Measurements from ENCODE around the gene BIRC2.

Gene BIRC2

DNA sequence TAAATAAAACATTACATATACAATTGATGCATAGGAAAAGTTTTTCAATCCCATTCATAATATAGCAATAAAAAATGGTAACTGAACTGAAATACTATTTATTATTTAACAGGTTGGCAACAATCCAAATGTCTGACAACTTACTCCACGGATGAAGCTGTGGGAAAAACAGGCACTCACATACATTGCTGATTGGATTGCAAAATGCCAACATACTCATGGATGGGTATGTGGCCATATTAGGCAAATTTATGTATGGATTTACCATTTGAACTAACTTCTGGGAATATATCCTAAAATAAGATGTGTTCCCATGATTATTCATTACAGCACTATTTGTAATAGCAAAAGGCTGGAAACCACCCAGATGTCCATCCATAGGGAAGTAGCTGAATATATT lies 3.2 kb upstream of the BIRC2 start:
- H3K4me3 ChIP-seq (ENCODE audit: low read depth, low read length) = no peak overlapping the region
- TF ChIP-seq, protein P1, sequence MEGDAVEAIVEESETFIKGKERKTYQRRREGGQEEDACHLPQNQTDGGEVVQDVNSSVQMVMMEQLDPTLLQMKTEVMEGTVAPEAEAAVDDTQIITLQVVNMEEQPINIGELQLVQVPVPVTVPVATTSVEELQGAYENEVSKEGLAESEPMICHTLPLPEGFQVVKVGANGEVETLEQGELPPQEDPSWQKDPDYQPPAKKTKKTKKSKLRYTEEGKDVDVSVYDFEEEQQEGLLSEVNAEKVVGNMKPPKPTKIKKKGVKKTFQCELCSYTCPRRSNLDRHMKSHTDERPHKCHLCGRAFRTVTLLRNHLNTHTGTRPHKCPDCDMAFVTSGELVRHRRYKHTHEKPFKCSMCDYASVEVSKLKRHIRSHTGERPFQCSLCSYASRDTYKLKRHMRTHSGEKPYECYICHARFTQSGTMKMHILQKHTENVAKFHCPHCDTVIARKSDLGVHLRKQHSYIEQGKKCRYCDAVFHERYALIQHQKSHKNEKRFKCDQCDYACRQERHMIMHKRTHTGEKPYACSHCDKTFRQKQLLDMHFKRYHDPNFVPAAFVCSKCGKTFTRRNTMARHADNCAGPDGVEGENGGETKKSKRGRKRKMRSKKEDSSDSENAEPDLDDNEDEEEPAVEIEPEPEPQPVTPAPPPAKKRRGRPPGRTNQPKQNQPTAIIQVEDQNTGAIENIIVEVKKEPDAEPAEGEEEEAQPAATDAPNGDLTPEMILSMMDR (IDR thresholded peaks at IDR 0.05; ENCODE audit: low read depth, low read length) = no peak
- TF ChIP-seq POLR2A (IDR thresholded peaks at IDR 0.05; ENCODE audit: extremely low read depth, insufficient read length) = no peak
- no peak for TF ChIP-seq MYC (IDR thresholded peaks at IDR 0.05; ENCODE audit: low read depth, low read length)
- TF ChIP-seq, protein P2, sequence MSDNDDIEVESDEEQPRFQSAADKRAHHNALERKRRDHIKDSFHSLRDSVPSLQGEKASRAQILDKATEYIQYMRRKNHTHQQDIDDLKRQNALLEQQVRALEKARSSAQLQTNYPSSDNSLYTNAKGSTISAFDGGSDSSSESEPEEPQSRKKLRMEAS (IDR thresholded peaks at IDR 0.05; ENCODE audit: low read depth, low read length) = no peak
- no peak for DNase-seq (ENCODE audit: low read depth)

DNA sequence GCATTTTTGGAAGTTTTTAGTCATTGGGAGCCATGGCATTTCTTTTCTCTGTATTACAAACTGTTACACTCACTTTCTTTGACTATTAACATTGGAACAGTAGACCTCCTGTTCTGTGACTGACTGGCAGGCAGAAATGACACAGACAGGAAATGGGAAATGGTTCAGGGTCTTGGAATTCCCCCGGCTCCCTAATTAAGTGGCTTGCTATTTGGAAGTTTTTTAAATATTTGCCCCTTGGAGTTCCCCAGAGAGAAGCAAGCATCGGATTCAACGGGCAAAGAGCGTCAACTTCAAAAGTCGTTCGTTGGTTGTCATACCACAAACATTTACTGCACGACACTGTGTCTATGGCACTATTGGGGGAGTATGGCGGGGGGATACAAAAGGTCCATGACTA lies 1.1 kb upstream of the BIRC2 start:
- no peak for DNase-seq (ENCODE audit: low read depth)
- TF ChIP-seq POLR2A (IDR thresholded peaks at IDR 0.05; ENCODE audit: extremely low read depth, insufficient read length) = no peak
- peak overlapping the region; percentile 90 for H3K4me3 ChIP-seq (ENCODE audit: low read depth, low read length)

DNA sequence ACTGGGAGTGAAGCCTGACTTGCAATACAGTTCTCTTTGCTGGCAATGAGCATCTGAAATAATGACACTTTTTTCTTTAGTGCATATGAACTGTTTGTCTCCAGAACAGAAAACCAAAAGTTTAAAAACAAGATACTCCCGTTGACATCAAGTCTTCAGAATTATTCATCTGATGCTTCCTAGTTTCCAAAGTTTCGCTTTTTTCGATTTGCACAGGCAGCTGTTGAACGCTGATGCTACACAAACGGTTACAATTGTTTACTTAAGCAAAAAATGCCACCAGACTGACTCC lies 612 bp upstream of the BIRC2 start:
- no peak for DNase-seq (ENCODE audit: low read depth)
- peak overlapping the region; percentile 90 for H3K4me3 ChIP-seq (ENCODE audit: low read depth, low read length)
- no peak for TF ChIP-seq MYC (IDR thresholded peaks at IDR 0.05; ENCODE audit: low read depth, low read length)
- no peak for TF ChIP-seq POLR2A (IDR thresholded peaks at IDR 0.05; ENCODE audit: extremely low read depth, insufficient read length)
- TF ChIP-seq, protein P2 (IDR thresholded peaks at IDR 0.05; ENCODE audit: low read depth, low read length) = no peak
- TF ChIP-seq, protein P1 (IDR thresholded peaks at IDR 0.05; ENCODE audit: low read depth, low read length) = no peak

DNA sequence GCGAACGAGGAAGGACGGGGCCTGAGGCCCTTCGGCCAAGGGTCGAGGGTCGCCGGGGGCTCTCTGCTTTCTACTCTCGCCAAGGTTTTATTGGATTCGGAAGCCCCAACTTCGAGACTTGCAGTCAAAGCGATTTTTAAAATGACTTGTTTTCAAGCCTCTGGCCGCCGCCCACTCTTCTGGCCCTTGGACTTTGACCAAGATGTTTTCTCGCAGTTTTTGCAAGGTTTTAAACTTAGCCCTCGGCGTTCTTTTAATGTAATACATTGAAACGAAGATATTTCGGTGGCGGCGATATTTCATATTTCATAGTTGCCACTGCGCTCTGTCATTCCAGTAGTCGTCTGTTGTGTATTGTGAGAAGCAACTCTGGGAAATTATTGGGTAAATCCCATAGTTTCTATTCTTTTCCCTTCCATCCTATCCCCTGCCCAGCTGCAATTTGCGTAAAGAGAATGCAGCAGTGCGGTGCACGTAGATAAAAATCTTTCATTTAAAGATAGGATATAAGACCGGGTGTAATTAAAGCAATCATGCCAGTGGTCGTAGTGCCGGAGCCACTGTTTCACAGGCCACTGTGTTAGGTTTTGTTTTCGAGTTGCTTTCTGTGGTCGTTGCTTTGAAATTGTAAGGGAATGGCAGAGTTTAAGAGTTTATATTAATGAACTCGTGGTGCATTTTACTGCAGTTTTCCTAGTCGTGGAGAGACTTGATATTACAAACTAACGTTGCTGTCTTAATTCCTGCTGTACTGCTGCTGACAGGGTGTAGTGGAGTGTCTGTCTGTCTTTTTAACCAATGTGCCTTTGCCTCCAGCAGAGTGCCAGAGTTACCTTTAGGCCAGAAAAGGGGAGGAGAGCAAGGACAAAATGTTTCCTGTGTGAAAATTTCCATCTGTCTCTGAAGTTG lies 702 bp downstream of the BIRC2 start:
- DNase-seq (ENCODE audit: low read depth) = peak; percentile 65
- H3K4me3 ChIP-seq (ENCODE audit: low read depth, low read length) = peak overlapping the region; percentile 92
- no peak for TF ChIP-seq POLR2A (IDR thresholded peaks at IDR 0.05; ENCODE audit: extremely low read depth, insufficient read length)
- no peak for TF ChIP-seq MYC (IDR thresholded peaks at IDR 0.05; ENCODE audit: low read depth, low read length)
- TF ChIP-seq, protein P1 (IDR thresholded peaks at IDR 0.05; ENCODE audit: low read depth, low read length) = no peak
- TF ChIP-seq, protein P2 (IDR thresholded peaks at IDR 0.05; ENCODE audit: low read depth, low read length) = peak; percentile 34

DNA sequence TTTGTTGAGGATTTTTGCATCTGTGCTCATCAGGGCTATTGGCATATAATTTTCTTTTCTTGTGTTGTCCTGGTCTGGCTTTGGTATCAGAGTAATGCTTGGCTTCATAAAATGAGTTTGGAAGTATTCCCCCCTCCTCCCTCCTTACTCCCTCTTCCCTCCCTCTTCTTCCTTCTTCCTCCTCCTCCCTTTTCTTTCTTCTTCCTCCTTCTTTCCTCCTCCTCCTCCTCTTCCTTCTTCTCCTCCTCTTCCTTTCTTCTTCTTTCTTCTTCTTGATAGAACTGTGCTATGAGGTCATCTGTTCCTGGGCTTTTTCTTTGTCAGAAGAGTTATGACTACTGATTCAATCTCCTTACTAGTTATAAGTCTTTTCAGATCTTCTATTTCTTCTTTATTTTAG lies 10.1 kb downstream of the BIRC2 start:
- no peak overlapping the region for H3K4me3 ChIP-seq (ENCODE audit: low read depth, low read length)
- TF ChIP-seq, protein P1 (IDR thresholded peaks at IDR 0.05; ENCODE audit: low read depth, low read length) = no peak
- TF ChIP-seq MYC (IDR thresholded peaks at IDR 0.05; ENCODE audit: low read depth, low read length) (no peak), POLR2A (IDR thresholded peaks at IDR 0.05; ENCODE audit: extremely low read depth, insufficient read length) (no peak)
- TF ChIP-seq, protein P2 (IDR thresholded peaks at IDR 0.05; ENCODE audit: low read depth, low read length) = no peak
- DNase-seq (ENCODE audit: low read depth) = no peak

DNA sequence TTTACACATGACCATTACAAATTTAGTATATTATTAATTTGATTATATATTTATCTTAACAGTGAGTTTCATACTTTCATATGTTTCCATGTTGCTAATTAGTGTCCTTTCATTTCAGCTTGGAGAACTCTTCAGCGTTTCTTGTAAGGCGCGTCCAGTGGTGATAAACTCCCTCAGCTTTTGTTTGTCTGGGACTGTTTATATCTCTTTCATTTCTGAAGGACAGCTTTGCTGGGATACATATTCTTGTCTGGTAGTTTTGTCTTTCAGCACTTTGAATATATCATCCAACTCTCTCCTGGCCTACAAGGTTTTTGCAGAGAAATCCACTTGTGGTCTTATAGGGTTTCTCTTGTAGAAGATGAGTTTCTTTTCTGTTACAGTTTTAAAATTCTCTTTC lies 12.4 kb downstream of the BIRC2 start:
- H3K4me3 ChIP-seq (ENCODE audit: low read depth, low read length) = no peak overlapping the region
- TF ChIP-seq, protein P1 (IDR thresholded peaks at IDR 0.05; ENCODE audit: low read depth, low read length) = no peak
- TF ChIP-seq POLR2A (IDR thresholded peaks at IDR 0.05; ENCODE audit: extremely low read depth, insufficient read length) = no peak
- TF ChIP-seq MYC (IDR thresholded peaks at IDR 0.05; ENCODE audit: low read depth, low read length) = no peak
- TF ChIP-seq, protein P2 (IDR thresholded peaks at IDR 0.05; ENCODE audit: low read depth, low read length) = no peak
- DNase-seq (ENCODE audit: low read depth) = no peak

Measured in NB4 (cell line).